Kasumi-1 (cell line): ENCODE results near the gene COL4A6.

Source experiments
- DNase-seq, 2 experiments: peaks; one replicate each; lab custom pipeline; 2025; lab: John Stamatoyannopoulos, UW

The COL4A6 gene

GRCh38 chrX:108159028-108159670 lies 279.1 kb downstream of the COL4A6 start:
- no peak for DNase-seq

GRCh38 chrX:108157628-108158027 lies 280.6 kb downstream of the COL4A6 start:
- no peak for DNase-seq

GRCh38 chrX:108156934-108157466 lies 281.2 kb downstream of the COL4A6 start:
- DNase-seq: no peak

- DNase-seq: no peak
Measured at GRCh38 chrX:108156082-108156481, 282.1 kb downstream of the COL4A6 start.

- DNase-seq: no peak
Measured at GRCh38 chrX:108148524-108148923, 289.7 kb downstream of the COL4A6 start.

- DNase-seq: peak in 1 of 2 experiments; percentile 5
Measured at GRCh38 chrX:108138814-108139702, 299.2 kb downstream of the COL4A6 start.

GRCh38 chrX:108134724-108135123 lies 303.5 kb downstream of the COL4A6 start:
- no peak for DNase-seq

- no peak for DNase-seq
Measured at GRCh38 chrX:108132876-108133275, 305.3 kb downstream of the COL4A6 start.

GRCh38 chrX:108132034-108132433 lies 306.2 kb downstream of the COL4A6 start:
- no peak for DNase-seq

- no peak for DNase-seq
Measured at GRCh38 chrX:108131471-108131870, 306.8 kb downstream of the COL4A6 start.

GRCh38 chrX:108130889-108131288 lies 307.3 kb downstream of the COL4A6 start:
- no peak for DNase-seq

GRCh38 chrX:108127152-108127551 lies 311.1 kb downstream of the COL4A6 start:
- no peak for DNase-seq

- peak; percentile 1 to 8 for DNase-seq
Measured at GRCh38 chrX:108126661-108127060, 311.6 kb downstream of the COL4A6 start.

- DNase-seq: no peak
Measured at GRCh38 chrX:108123591-108124366, 314.4 kb downstream of the COL4A6 start.

GRCh38 chrX:108122748-108123147 lies 315.5 kb downstream of the COL4A6 start:
- DNase-seq: no peak

- no peak for DNase-seq
Measured at GRCh38 chrX:108121291-108121690, 316.9 kb downstream of the COL4A6 start.

- no peak for DNase-seq
Measured at GRCh38 chrX:108117988-108118387, 320.2 kb downstream of the COL4A6 start.

GRCh38 chrX:108114541-108114940 lies 323.7 kb downstream of the COL4A6 start:
- DNase-seq: no peak
